Activated CD4-positive, alpha-beta T cell treated with anti-CD3 and anti-CD28 coated beads, Interleukin-2, amount 50 U/mL, for 16 hours (primary cell): ENCODE measurements around the gene SDC4.

Source experiments
- DNase-seq: peaks from one replicate; pipeline ENCODE4 v3.0.0-alpha.2; 2020

The SDC4 gene, protein sequence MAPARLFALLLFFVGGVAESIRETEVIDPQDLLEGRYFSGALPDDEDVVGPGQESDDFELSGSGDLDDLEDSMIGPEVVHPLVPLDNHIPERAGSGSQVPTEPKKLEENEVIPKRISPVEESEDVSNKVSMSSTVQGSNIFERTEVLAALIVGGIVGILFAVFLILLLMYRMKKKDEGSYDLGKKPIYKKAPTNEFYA

DNA sequence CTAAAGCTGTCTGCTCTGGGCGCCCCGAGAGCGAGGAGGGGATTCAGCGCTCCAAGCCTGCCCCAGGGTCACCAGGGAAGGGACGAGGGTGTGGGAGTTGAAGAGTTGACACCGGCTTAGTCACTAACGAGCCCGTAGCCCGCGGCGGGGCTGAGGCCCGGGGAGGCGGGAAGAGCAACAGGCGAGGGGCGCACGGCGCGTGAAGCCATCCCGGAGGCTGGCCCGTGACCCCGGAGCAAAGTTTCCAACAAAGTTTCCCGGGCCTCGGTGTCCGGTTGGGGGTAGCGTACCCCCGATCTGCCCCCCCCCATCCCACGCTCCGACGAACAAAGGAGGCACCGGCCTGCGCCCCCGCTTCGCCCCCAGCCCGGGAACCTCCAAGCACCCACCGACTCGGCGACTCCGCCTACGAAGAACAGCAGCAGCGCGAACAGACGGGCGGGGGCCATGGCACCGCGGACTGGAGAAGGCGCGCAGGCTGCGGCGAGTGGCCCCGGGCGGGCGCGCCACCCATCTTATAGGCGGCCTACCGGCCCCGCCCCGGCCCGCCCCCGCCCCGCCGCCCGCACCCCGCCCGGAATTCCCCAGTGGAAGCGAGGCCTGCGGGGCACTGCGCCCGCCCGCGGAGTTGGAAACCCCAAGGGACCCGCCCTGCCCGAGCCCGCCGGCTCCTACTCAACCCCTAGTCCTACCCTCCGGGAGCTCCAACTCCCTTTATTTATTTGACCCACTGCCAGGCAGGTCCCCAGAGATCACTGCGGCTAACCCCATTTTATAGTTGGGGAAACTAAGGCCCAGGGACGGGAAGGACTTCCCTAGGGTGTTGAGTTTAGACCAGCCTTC, at the start of gene SDC4:
Gene SDC4, minus strand, starts transcription at position 489 of the 843 bp plus-strand sequence. Its CDS starts 40 bp downstream, at position 449.
- peak; percentile 67 for DNase-seq

DNA sequence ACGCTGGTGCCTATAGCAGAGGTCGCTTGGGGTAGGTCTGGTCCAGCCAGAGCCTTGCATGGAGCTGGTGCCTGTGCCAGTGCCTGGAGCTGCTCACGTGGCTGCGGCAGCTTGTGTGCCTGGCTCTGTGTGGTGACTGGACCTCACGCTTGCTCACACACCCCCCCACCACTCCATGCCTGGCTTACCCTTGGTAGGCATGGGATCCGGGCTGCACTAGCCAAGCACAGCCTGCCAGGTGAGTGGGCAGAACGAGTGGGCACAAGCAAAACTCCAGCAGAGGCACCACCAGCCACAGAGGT, 46.8 kb upstream of the SDC4 start:
- no peak for DNase-seq

DNA sequence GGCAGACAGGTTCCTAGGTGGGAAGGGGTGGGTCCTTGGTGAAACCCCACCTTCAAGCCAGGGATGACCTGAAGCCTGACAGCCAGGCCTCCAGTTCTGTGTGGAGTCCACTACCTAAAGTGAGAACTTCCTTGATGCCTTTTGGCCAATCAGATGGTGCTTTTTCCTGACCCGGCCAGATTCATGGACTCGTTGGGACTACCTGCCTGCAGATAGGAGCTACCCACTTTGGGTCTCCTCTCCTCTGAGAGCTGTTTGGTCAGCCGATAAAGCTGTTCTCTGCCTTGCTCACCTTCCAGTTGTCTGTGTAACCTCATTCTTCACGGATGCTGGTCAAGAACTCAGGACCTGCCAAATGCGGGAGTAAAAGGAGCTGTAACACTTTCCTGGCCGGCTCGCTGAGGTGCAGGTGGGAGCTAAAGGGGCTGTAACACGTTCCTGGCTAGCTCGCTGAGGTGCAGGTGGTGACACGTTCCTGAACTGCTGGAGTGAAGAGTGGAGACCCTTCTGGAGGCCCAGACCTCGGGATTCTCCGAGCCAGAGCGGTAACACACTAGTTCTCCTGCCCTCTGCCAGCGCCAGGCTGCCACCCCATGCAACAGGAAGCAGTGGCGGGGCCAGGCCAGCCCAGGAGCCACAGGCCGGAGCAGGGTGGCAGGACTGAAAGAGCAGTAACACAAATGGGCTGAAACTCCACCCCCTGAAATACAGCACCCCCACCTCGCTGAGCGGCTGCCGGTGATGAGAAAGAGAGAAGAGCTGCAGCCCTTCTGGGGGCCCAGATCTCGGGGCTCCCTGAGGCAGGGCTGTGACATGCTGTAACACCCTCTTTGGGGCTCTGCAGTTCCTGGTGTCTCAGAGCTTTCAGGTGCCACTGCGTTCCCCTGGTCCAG, 46.2 kb upstream of the SDC4 start:
- no peak for DNase-seq

DNA sequence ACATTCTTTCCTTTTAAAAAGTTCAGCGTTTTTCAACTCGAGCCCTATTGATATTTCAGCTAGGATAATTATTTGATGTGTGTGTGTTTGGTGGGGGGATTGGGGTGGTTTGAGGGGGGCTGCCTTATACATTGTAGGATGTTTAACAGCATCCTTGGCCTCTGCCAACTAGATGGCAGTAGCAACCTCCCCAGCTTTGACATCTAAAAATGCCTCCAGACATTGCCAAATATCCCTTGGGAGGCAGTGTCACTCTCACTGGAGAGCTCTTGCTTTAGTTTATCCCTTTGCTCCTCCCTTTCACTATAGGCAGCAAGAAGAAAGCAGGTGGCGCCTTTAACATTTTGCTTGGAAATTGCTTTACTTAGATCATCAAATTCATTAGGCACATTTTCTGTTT, 44.5 kb upstream of the SDC4 start:
- DNase-seq = no peak

DNA sequence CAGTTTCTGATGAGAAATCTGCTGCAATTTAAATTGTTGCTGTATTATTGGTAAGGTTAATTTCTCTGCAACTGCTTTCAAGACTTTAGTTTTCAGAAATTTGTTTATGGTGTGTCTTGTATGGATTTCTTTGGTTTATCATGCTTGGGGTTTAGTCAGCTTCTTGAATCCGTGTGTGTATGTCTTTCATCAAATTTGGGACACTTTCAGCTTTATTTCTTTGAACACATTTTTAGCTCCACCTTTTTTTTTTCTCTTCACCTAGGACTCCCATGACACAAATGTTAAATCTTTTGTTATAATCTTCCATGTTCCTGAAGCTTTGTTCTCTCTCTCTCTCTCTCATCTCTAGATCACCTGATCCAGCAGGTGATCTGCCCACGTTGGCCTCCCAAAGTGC, 43.3 kb upstream of the SDC4 start:
- DNase-seq = no peak

DNA sequence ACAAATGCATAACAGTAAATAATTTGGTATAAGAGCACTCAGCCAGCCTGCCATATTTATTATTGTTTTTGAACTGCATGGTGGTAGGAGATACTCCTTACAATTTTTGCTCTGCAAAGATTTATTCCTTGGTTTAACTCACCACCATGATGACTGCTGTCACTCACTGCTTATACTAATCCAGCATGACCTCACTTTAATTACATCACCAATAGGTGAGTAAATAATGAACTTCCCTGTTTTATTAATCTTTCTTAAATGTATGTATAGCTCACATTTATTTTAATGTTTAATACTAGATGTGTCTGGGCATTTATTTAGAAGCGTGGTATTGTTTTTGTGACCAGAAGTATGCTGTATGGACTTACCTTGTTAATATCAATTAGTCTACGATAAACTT, 42.7 kb upstream of the SDC4 start:
- DNase-seq = no peak

DNA sequence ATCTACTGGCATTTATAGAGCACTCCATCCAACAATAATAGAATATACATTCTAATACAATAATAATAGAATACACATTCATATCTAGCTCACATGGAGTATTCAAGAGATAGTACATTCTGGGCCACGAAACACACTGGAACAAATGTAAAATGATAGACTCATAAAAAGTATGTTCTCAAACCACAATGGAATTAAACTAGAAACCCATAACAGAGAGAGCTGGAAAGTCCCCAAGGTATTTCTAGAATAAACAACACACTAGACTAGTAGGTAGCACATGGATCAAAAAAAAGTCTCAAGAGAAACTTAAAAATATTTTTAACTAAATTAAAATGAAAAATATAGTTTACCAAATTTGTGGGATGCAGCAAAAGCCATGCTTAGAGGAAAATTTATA, 39.0 kb upstream of the SDC4 start:
- DNase-seq = no peak

DNA sequence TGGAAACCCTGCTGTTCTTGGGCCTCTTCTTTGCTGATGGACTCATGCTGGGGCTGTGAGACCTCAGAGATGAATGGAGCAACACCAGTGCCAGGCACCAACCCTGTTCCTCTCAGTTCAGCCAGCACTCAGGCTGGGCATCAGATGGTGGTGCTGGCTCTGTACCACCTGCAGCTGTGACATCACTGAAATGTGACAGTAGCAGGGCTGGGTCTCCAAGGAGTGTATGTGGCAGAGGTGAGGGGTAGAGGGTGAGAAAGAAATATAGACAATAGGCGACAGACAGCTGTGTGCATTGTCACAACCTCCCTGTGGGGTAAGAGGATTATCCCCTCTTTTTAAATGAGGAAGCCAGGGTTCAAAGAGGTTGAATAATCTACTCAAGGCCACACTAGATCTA, 30.0 kb upstream of the SDC4 start, which contains the start of gene TP53TG5:
Gene TP53TG5, minus strand, starts transcription at position 135 of the 400 bp plus-strand sequence. Its CDS starts 89 bp downstream, at position 46.
- DNase-seq = no peak

DNA sequence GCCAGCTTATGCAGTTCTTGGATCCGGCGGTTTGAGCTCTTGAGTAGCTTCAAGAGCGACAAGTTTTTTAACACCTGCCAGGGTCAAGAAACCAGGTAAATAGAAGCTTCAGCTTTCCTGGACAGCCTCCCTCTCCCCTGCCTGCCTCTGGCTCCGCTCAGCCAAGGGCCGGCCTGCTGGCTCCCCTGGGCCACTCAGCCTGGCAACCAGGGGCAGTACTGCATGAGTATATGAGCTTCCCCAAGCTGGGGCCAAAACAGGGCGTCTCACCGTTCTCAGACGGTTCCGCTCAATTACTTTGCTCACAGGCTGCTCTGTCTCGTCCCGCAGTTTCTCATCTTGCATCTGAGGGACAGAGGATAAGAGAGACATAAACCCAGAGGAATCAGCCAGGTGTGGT, 29.0 kb upstream of the SDC4 start:
- DNase-seq = no peak

DNA sequence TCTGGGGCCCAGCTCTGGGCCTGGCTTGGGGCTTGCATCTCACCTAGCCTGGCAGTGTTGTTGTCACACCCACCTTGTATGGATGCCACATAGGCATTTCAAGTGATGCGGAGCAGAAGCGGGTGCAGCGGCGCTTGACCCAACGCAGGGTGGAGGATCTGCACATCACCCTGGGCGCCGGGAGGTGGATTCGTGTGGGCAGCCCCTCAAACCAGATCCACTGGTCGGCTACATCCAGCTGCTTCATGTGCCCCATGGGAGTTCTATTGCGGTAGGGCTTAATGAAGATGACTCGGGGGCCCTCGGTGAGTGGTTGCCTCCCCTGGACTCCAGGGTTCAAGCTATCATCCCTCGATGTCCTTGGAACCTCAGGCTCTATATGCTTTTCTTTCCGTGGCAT, 26.7 kb upstream of the SDC4 start:
- DNase-seq = no peak

DNA sequence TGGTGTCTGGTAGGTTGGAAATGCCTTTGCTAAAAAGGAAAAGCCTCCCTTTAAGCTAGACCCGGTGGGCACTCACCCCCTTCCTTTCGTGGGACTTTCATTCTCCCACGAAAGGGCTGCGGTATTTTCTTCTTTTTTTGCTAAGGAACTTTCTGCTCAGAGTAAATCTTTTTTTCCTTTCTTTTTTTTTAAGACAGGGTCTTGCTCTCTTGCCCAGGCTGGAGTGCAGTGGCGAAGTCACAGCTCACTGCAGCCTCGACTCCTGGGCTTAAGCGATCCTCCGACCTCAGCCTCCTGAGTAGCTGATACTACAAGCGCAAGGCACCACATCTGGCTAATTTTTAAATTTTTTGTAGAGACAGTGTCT, 25.9 kb upstream of the SDC4 start:
- DNase-seq = no peak

DNA sequence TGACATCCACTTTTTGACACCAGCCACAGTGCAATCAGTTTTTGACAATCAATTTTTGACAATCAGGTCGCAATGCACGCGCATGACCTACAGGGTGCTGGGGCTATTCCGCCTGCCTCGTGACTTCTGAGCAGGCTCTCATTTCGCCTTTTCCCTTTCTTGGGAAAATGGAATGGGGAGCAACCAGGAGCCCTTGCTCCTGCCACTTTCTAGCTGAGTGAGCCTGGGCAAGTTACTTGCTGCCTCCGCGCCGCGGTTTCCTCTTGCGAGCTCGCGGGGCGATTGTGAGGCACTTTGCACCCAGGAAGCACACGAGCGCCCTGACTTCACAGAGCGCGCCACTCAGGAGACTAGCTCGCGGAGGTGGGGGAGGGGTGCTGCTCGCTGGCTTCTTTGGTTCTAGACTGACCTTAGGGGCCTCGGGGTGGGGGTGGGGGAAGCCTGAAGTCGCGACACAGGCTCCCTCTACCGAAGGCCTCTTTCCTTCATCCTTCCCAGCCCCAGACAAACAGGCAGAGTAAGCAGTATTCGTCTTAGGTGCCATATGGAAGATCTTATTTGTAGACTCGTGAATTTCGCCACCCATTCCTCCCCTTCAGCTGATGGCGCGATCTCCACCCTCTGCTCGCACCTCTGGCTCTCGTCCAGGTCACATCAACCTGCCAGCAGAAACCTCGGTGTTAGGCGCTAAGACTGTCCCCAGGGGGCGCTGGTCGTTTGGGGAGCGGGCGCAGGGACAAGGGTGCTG, 25.3 kb upstream of the SDC4 start:
- DNase-seq = peak; percentile 92

DNA sequence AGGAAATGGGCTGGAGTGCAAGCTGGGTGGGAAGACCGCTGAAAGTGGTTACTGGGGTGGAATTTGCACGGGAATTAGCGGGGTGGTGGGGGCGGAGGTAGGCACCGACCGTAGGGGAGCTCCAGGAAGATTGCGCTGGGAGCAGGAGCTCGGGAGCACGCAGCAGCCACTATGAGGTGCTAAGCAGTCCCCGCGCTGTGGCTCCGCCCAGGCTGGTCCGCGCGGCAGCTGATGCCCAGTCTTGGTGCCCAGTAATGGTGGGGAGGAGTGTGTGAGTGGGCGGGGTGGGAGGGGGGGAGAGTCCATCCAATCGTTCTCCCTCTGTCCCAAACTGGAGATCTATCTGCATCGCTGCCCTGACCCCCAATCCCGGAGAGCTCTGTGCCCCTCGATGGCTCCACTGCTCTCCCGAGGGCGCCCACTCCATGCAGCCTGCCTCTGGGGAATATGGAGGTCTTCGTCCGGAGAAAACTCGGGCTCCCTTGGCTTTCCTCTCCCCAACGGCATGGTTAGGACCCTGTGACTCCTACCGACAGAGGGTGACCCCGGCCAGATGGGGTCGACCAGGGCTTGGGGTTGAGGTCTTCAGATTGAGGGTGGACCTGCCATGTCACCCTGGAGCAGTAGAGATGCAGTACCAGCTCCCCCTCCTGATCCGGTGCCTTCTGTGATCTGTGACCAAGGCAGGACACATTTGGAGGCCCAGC, 24.6 kb upstream of the SDC4 start:
- no peak for DNase-seq

DNA sequence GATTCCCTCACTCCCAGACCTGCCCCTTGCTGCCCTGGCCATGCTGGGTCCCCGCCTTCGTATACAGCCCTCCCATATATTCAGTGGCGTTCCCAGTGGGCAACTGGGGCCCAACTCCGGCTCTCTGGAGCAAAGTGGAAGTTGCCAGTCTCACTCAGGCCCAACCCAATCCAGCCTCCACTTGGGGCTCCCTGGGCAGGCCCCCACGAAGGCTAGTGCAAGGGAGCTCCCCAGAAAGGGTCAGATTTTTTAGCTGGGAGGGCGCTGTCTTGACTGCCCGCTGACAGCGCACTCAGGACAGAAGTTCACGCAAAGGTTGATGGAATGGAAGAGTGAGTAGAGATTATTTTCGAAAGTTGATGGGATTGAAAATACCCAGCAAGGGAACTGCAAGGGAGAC, 24.0 kb upstream of the SDC4 start:
- DNase-seq = no peak

DNA sequence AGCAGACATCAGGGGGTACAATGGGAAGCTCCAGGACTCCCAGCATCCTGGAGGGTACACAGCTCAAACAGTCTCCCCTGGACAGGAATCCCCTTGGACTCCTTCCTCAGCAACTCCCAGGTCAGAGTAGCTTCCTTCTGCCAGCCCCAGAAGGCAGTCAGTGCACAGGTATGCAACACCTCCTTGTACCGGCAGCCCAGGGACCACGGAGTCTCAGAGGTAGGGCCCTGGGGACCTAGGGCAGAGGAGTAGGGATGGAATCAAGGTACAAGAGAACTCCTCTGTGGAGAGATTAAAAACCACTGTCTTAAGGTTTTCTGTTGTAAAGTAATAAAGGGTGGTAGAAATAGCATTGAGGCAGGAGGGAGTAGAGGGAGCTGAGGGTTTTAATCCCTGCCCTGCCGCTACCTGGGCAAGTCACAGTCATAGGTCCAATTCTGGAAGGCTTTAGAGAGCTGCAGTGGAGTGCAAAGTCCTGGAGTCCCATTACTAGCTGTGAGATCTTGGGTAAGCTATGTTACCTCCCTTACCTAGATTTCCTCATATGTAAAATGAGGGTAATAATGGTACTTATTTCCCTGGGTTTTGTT, 22.4 kb upstream of the SDC4 start:
- no peak for DNase-seq

DNA sequence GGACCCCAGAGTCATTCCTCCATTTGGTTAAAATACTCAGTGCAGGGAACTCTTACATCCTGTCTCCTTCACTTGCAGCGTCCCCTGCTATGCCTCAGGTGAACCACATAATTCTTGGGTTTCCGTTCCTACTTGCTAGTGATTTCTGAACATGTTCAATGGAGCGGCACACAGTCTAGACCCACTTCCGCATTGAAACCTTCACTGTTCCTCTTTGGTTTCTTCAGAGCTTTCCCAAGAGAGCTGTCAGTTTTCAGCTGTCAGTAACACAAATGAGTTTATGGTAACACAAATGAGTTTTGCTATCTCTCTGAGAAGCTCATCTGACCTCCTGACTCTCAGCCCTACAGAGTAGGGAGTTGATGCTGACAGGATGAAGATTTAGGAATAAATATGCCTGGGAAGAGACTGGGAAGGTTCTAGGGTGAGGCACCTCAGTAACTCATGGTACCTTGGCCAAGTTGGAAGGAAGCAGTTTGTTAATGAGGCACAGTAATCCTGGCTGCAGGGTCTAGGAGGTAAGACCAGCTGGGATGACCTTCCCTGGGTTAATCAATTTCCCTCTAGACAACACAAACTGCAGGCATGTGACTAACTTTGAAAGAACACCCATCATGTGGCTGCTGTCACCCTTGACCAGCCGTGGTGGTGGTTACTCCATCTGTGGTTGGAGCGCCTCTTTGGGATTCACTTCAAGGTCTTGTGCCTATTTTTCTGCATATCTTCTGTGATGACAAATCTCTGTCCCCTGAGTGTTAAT, 20.2 kb upstream of the SDC4 start:
- DNase-seq = peak; percentile 80

DNA sequence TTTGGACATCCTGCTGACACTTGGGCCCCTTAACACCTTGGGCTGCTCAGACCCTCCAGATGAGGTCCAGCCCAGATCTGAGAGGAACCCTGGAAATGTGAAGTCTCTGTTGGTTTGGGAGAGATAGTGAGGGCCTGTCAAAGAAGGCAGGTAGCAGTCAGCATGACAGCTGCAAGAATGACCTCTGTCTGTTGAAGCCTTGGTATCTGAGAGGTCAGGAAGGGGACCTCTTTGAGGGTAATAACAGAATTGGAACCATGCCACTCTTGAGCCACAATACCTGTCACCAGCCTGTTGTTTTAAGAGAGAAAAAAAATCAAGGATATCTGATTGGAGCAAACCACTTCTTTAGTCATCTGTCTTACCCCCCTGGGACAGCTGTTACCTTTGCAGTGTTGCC, 18.9 kb upstream of the SDC4 start:
- no peak for DNase-seq

DNA sequence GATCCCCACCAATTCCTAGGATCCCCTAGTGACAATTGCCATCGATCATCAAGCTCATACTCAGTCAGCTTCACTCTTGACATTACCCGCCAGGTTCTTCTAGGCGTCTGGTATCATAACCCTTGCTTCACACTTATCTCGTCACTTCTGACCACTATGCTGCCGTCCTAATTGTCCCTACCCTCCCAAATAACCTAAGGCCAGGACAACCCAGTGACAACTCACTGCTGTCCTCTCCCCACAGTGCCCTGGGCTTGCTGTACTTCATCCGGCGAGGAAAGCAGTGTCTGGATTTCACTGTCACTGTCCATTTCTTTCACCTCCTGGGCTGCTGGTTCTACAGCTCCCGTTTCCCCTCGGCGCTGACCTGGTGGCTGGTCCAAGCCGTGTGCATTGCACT, 18.4 kb upstream of the SDC4 start:
- no peak for DNase-seq

DNA sequence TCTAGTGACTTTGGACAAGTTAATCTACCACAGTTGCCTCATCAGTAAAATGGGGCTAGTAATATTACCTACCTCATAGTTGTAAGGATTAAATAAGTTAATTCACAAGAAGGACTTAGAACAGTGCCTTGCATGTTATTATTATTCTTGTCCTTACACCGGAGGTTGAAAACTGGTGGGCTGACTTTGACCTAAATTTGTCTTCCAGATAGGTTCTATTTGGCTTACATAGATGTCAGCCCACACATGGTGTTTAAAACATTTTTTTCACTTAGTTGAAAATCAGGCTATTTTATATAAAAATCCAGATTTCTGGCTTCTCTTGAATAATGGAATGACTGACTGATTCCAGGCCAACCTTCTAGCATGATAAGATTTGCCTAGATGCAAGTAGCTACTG, 18.0 kb upstream of the SDC4 start:
- DNase-seq = no peak

DNA sequence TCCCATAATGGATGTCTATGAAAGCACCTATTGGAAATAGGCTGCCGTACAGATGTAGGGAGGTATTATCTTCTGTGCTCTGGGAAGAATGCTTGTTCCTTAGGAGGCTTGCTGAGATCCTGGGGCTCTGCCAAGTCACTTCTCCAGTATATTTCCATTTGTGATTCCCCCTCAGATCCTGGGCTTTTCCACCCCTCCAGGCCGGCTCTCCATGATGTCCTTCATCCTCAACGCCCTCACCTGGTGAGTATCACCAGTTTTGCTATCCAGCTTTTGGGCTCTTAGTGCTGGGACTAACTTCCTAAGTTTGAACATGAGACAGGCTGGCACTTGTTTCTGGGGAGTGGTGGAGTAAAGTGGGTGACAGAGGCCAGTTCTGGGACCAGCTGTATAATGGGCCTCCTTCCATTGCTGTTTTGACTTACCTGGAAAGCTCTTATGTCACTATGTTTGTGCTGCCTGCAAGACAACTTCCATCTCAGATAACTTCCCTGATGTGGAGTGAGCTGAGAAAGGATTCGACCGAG, 17.3 kb upstream of the SDC4 start:
- no peak for DNase-seq
